Lung (tissue), 12 donors: ENCODE results near the gene SSH2. TPM values are rescaled to one million over a fixed set of nuclear protein-coding genes. Genes with fewer than 3 reads are reported as not detected.

Experiments used
- ATAC-seq: fragments of 200-7000 bp; cut with Tn5 transposase; one replicate; pipeline ENCODE4 v1.9.1; 2020; ENCODE audit warnings: moderate number of reproducible peaks; ENCODE audit not compliant: insufficient read depth, low FRiP score
- DNase-seq, 3 donors: peaks; one replicate each; pipeline ENCODE4 v3.0.0-alpha.2; 2013 to 2017
- H3K27ac ChIP-seq, 2 donors: one replicate each; pipeline ENCODE4 v1.5.1; 2013; ENCODE audit warnings: mild to moderate bottlenecking in 2 of 2, moderate library complexity in 2 of 2, control low read depth in 1 of 2, inconsistent platforms in 1 of 2, low read depth in 1 of 2, low read length in 1 of 2
- H3K27me3 ChIP-seq, 3 donors: one replicate each; pipeline ENCODE4 v1.5.1; 2013; ENCODE audit warnings: low read length in 2 of 3; ENCODE audit not compliant: control insufficient read depth in 3 of 3, insufficient read depth in 3 of 3
- H3K36me3 ChIP-seq, 4 donors: one replicate each; pipeline ENCODE4 v1.5.1; 2013; ENCODE audit warnings: low read length in 4 of 4, mild to moderate bottlenecking in 1 of 4, moderate library complexity in 1 of 4; ENCODE audit not compliant: control insufficient read depth in 4 of 4, insufficient read depth in 4 of 4
- H3K4me1 ChIP-seq, 5 donors: one replicate each; pipeline ENCODE4 v1.5.1; 2013; ENCODE audit warnings: low read length in 5 of 5, mild to moderate bottlenecking in 2 of 5, moderate library complexity in 1 of 5; ENCODE audit not compliant: control insufficient read depth in 5 of 5, insufficient read depth in 5 of 5
- H3K4me3 ChIP-seq: one replicate; pipeline ENCODE4 v1.5.1; 2013; ENCODE audit warnings: mild to moderate bottlenecking, control low read depth, moderate library complexity
- H3K9ac ChIP-seq, 2 donors: one replicate each; pipeline ENCODE4 v1.5.1; 2013; ENCODE audit warnings: low read length in 2 of 2, control low read depth in 1 of 2; ENCODE audit not compliant: insufficient read depth in 1 of 2
- H3K9me3 ChIP-seq, 4 donors: one replicate each; pipeline ENCODE4 v1.5.1; 2013; ENCODE audit warnings: low read length in 3 of 4, mild to moderate bottlenecking in 1 of 4, moderate library complexity in 1 of 4; ENCODE audit not compliant: control insufficient read depth in 4 of 4, insufficient read depth in 3 of 4
- CTCF ChIP-seq: IDR thresholded peaks from 2 replicates; pipeline ENCODE4 v1.5.1; 2012; ENCODE audit warnings: mild to moderate bottlenecking; ENCODE audit errors: control extremely low read depth, extremely low read depth
- WGBS, 2 donors: extraction: QIAGEN DNeasy Blood & Tissue Kit; methylation state at CpG; one replicate each; pipeline ENCODE4 v1.1.7; 2013; 5-methylcytosine and 5-hydroxymethylcytosine counted together
- polyA plus RNA-seq, 2 donors: library from polyadenylated mRNA; stranded (reverse); fragments of 200-250 nt; gene quantifications; one replicate each; pipeline ENCODE4 v1.2.1, GENCODE V29; 2013
- total RNA-seq, 2 donors: library from RNA; depleted of rRNA in 1 of 2; stranded (reverse); fragments of >200 nt in 1 of 2; gene quantifications; one replicate each; pipeline ENCODE4 v1.2.1, GENCODE V29; 2014 to 2021
- donor health status: control.
- donor health status: control.
- donor health status: Bipolar disorder and iron deficiency.
- donor health status: healthy.
- donor health status: DM: yes; HTN: yes; CAD: no.

Gene SSH2
- total and polyA plus RNA-seq, 4 donors: 23.4 to 69.4 (median 41.1) TPM

- Histone ChIP-seq H3K4me1 (peaks cover 0 to 3% (median 0%) of the 10 kb centered on the region in 5 donors), H3K4me3 (no peak overlapping the region), H3K9me3 (no peaks in the 10 kb centered on the region), H3K27me3 (no peaks in the 10 kb centered on the region), H3K9ac (no peak overlapping the region), H3K36me3 (peaks cover 0 to 3% (median 0%) of the 10 kb centered on the region in 4 donors), H3K27ac (no peak overlapping the region)
- DNase-seq (no peak), ATAC-seq (no peak)
- WGBS, 2 donors: 95 to 97% methylated on average over 3 of the region's 3 CpGs
- TF ChIP-seq CTCF: no peak
Measured at GRCh38 chr17:29791336-29792080, 138.5 kb downstream of the SSH2 start.

GRCh38 chr17:29789196-29790170, 140.5 kb downstream of the SSH2 start:
- peak overlapping the region in 1 of 2 donors; percentile 27 for H3K27ac ChIP-seq
- H3K27me3 ChIP-seq: no peaks in the 10 kb centered on the region
- no peak for DNase-seq
- no peak for TF ChIP-seq CTCF
- 84 to 86% methylated on average over 4 of the region's 4 CpGs for WGBS, 2 donors
- ATAC-seq: peak; percentile 47
- H3K4me3 ChIP-seq: no peak overlapping the region
- no peak overlapping the region for H3K9ac ChIP-seq
- H3K4me1 ChIP-seq: peaks cover 0 to 3% (median 0%) of the 10 kb centered on the region in 5 donors
- H3K36me3 ChIP-seq: peaks cover 0 to 3% (median 0%) of the 10 kb centered on the region in 4 donors
- H3K9me3 ChIP-seq: no peaks in the 10 kb centered on the region

- WGBS, 2 donors: 90 to 96% methylated on average over 3 of the region's 3 CpGs
- Histone ChIP-seq H3K27ac (no peak overlapping the region), H3K4me1 (peaks cover 0 to 3% (median 0%) of the 10 kb centered on the region in 5 donors), H3K4me3 (no peak overlapping the region), H3K27me3 (no peaks in the 10 kb centered on the region), H3K36me3 (peaks cover 0 to 3% (median 0%) of the 10 kb centered on the region in 4 donors), H3K9ac (no peak overlapping the region), H3K9me3 (no peaks in the 10 kb centered on the region)
- TF ChIP-seq CTCF: no peak
- ATAC-seq (no peak), DNase-seq (no peak)
Measured at GRCh38 chr17:29787995-29788394, 142.0 kb downstream of the SSH2 start.
